HG03175 (cell line): ENCODE data around the gene SP140.
"Not testable (repeated sequence)": the region's sequence is repeated elsewhere in the genome, so short reads cannot be mapped to it uniquely, and the experiment has no call there.

Experiments used
- ATAC-seq: cut with Tn5 transposase; IDR thresholded peaks from one replicate; pipeline ENCODE4 v1.9.1; 2021; ENCODE audit warnings: mild to moderate bottlenecking, moderate library complexity; ENCODE audit not compliant: unreplicated experiment

The SP140 gene

GRCh38 chr2:230225486-230225885, at the start of gene SP140:
Gene SP140 (plus strand): TSS chr2:230225736. CDS start chr2:230225845, 109 bp downstream.
- ATAC-seq: peak; percentile 78

- no peak for ATAC-seq
Observed at GRCh38 chr2:230176996-230177395, 48.5 kb upstream of the SP140 start.

- no peak for ATAC-seq
Observed at GRCh38 chr2:230178546-230179485, 46.7 kb upstream of the SP140 start.

- no peak for ATAC-seq
Observed at GRCh38 chr2:230179907-230180306, 45.6 kb upstream of the SP140 start.

GRCh38 chr2:230181195-230181594, 44.3 kb upstream of the SP140 start:
- no peak for ATAC-seq

- no peak for ATAC-seq
Observed at GRCh38 chr2:230184727-230185578, 40.6 kb upstream of the SP140 start.

- ATAC-seq: peak; percentile 45
Observed at GRCh38 chr2:230202430-230203109, 23.0 kb upstream of the SP140 start.

GRCh38 chr2:230203110-230203676, 22.3 kb upstream of the SP140 start:
- peak; percentile 41 for ATAC-seq

- peak; percentile 65 for ATAC-seq
Observed at GRCh38 chr2:230205034-230205433, 20.5 kb upstream of the SP140 start.

- peak; percentile 23 for ATAC-seq
Observed at GRCh38 chr2:230205721-230206120, 19.8 kb upstream of the SP140 start.

GRCh38 chr2:230208576-230208975, 17.0 kb upstream of the SP140 start:
- no peak for ATAC-seq

- peak; percentile 59 for ATAC-seq
Observed at GRCh38 chr2:230209422-230210051, 16.0 kb upstream of the SP140 start.

GRCh38 chr2:230216489-230216888, 9.0 kb upstream of the SP140 start:
- ATAC-seq: no peak

GRCh38 chr2:230217424-230217823, 8.1 kb upstream of the SP140 start:
- ATAC-seq: no peak

GRCh38 chr2:230218421-230218820, 7.1 kb upstream of the SP140 start:
- ATAC-seq: no peak

GRCh38 chr2:230219419-230220331, 5.9 kb upstream of the SP140 start, which contains the start of gene SP110:
Gene SP110 (minus strand): TSS chr2:230219984. CDS start chr2:230216927, 3,057 bp downstream.
- peak; percentile 84 for ATAC-seq

- no peak for ATAC-seq
Observed at GRCh38 chr2:230220347-230220969, 5.1 kb upstream of the SP140 start.

GRCh38 chr2:230221493-230221892, 4.0 kb upstream of the SP140 start:
- no peak for ATAC-seq

- ATAC-seq: not testable (repeated sequence)
Observed at GRCh38 chr2:230222829-230223228, 2.7 kb upstream of the SP140 start.
